SJCRH30 (cell line): ENCODE results near the gene TRAT1. TPM values are rescaled to one million over a fixed set of nuclear protein-coding genes. Genes with fewer than 3 reads are reported as not detected.

ENCODE experiments used
- DNase-seq, 2 experiments: peaks; one replicate each; pipeline ENCODE4 v3.0.0-alpha.2; 2015 to 2020
- H3K27ac ChIP-seq: fragments of 250-450 bp; sonication (Bioruptor Pico); 2 replicates; pipeline ENCODE4 v1.5.1; 2020; ENCODE audit warnings: mild to moderate bottlenecking, moderate library complexity
- H3K27me3 ChIP-seq: fragments of 250-450 bp; sonication (Bioruptor Pico); 2 replicates; pipeline ENCODE4 v1.5.1; 2020; ENCODE audit warnings: mild to moderate bottlenecking, moderate library complexity
- H3K36me3 ChIP-seq: fragments of 250-450 bp; sonication (Bioruptor Pico); 2 replicates; pipeline ENCODE4 v1.5.1; 2020; ENCODE audit warnings: mild to moderate bottlenecking, moderate library complexity
- H3K4me1 ChIP-seq: fragments of 250-450 bp; sonication (Bioruptor Pico); 2 replicates; pipeline ENCODE4 v1.5.1; 2020; ENCODE audit warnings: mild to moderate bottlenecking, moderate library complexity
- H3K4me3 ChIP-seq: fragments of 250-450 bp; sonication (Bioruptor Pico); 2 replicates; pipeline ENCODE4 v1.5.1; 2020; ENCODE audit warnings: mild to moderate bottlenecking, moderate library complexity
- H3K9me3 ChIP-seq: fragments of 250-450 bp; sonication (Bioruptor Pico); replicated peaks from 2 replicates; pipeline ENCODE4 v1.5.1; 2020; ENCODE audit warnings: mild to moderate bottlenecking, moderate library complexity
- total RNA-seq: library from RNA; depleted of rRNA; stranded (reverse); fragments of >200 nt; shearing (Covaris generic); gene quantifications from 2 replicates; pipeline ENCODE4 v1.2.3, GENCODE V29; 2014

TRAT1 gene
- total RNA-seq, 1 experiment from 2014 or later, result not detected

DNA sequence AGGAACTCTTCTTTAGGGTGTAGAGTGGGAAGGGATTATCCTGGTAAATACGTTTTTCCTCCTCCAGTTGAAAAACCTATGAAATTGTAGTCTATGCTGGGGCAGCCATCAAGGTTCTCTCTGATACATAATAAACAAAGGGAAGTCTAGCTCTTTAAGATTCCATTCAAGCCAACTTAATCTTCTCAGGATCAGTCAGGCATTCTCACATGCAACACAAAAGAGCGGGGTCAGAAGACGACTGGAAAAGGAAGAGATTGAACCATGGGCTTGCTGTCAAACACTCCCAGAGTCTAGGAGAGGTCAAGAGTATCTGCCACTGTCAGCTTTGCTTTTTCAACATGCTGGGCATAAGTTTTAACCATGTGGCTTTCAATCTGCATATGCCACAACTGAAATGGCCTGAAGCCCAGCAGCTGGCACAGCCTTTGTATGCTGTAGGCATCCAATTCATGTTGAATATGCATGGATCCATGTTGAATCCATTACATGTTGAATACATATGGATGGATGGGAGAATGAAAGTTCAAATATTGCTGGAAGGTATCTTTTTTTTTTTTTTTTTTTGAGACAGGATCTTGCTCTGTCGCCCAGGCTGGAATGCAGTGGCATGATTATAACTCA lies 8.5 kb downstream of the TRAT1 start:
- H3K4me1 ChIP-seq, result peaks cover 2% of the 10 kb centered on the region; the same call in 1 of the 2 replicates
- DNase-seq, result no peak
- no peak overlapping the region for H3K27ac ChIP-seq
- no peaks in the 10 kb centered on the region; the same call in 1 of the 2 replicates for H3K27me3 ChIP-seq
- H3K4me3 ChIP-seq, result no peak overlapping the region
- no peaks in the 10 kb centered on the region for H3K9me3 ChIP-seq
- H3K36me3 ChIP-seq, result no peaks in the 10 kb centered on the region

DNA sequence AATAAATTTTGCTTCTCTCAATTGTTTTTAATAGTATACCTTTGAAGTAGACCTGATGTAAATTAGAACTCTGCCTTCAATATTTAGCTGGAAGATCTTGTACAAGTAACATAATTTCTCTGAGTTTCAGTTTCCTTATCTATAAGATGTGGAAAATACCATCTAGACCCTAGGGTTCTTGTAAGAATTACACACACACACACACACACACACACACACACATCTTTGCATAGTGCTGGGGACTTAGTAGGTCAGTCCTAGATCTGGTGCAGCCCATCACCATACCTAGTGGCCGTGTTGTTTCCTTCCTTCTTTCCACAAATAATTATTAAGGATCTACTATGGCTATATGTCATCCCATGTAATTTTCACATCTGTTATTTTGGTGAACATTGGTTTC lies 11.0 kb downstream of the TRAT1 start:
- no peak for DNase-seq
- Histone ChIP-seq H3K9me3 (no peaks in the 10 kb centered on the region), H3K4me3 (no peak overlapping the region), H3K36me3 (no peaks in the 10 kb centered on the region), H3K27ac (no peak overlapping the region), H3K4me1 (peaks cover 2% of the 10 kb centered on the region; the same call in 1 of the 2 replicates), H3K27me3 (no peaks in the 10 kb centered on the region; the same call in 1 of the 2 replicates)

DNA sequence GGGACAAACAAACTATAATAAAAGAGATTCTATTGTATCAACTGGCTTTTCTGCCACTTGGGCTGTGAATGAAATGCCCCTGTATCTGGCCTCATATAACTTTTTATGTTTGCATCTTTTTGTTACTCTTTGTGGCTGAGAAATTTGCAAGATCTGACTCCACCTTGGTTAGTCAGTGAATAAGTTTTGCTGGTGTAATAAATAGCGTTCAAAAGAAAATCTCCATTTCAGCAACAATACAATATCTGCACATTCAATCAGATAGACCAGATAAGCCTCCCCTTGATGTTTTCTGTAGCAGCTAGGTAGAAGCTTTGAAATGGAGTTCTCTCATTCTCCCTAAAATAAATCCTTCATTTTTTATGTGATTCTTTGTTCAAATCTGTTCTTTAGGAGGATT lies 12.0 kb downstream of the TRAT1 start:
- DNase-seq, result no peak
- no peak overlapping the region for H3K4me3 ChIP-seq
- H3K36me3 ChIP-seq, result no peaks in the 10 kb centered on the region
- H3K4me1 ChIP-seq, result peaks cover 2% of the 10 kb centered on the region; the same call in 1 of the 2 replicates
- no peaks in the 10 kb centered on the region for H3K9me3 ChIP-seq
- H3K27ac ChIP-seq, result no peak overlapping the region
- no peaks in the 10 kb centered on the region; the same call in 1 of the 2 replicates for H3K27me3 ChIP-seq

DNA sequence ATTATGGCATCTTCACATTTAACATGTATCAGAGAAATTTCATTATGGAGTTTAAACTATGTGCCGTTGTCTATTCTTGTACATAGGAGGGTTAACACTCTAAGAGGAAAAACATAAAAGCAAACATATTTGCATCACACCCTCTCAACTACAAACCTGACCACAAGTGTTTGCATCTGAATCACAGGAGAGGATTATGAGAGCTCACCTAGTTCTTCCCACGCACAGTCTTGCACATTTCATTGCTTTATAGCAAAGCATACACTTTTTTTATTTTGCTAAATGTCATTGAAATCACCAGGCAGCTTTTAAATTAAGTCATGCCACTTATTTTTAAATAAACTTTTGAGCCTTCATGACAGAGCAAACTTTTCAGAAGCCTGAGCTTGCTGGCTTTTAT lies 12.5 kb downstream of the TRAT1 start:
- no peak for DNase-seq
- Histone ChIP-seq H3K4me1 (peaks cover 2% of the 10 kb centered on the region; the same call in 1 of the 2 replicates), H3K9me3 (no peaks in the 10 kb centered on the region), H3K27me3 (no peaks in the 10 kb centered on the region; the same call in 1 of the 2 replicates), H3K27ac (no peak overlapping the region), H3K36me3 (no peaks in the 10 kb centered on the region), H3K4me3 (no peak overlapping the region)

DNA sequence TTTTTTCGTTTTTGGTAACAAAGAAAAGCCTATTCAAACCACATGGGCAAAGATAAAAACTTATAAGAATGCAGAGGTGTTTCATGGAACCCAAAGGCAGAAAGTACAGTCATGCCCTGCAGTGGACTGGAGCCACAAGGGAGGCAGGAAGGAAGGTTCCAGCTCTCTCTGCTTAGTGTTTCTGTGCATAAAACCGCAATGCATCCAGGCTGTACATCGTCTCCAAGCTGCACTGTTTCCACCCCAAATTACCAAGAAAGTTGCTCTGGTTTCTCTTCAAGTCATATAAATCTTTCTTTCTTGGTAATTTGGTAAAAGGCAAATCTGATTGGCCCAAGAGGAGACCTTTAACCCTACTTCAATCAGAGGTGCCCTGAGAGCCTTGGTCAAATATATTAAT lies 15.8 kb downstream of the TRAT1 start:
- no peaks in the 10 kb centered on the region; the same call in 1 of the 2 replicates for H3K27me3 ChIP-seq
- no peak for DNase-seq
- H3K9me3 ChIP-seq, result no peaks in the 10 kb centered on the region
- H3K36me3 ChIP-seq, result no peaks in the 10 kb centered on the region
- H3K27ac ChIP-seq, result no peak overlapping the region
- no peak overlapping the region for H3K4me3 ChIP-seq
- no peaks in the 10 kb centered on the region for H3K4me1 ChIP-seq

DNA sequence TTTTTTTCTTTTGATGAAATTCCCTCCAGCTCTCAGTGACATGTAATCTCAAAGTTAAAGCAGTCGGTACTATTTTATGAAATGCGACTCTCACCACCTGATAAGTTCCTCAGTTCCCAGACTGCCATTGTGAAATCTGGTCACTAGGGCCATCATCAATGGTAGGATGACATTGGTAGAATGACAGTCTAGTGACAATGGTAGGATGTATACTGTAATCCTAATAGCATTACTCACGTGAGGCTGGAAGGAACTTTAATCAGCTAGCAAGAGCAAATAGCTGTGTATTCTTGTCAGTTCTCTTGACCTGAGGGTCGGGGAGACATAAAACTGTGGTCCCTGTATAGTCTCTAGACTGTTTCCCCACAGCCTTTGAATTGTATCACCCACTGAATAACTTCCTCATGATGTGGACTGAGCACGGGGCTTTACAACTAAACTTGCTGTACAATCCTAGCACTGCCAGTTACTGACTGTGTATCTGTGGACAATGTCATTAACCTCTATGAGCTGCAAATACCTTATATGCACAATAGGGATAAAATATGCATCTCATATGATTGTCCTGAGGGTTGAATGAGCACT lies 23.2 kb downstream of the TRAT1 start:
- Histone ChIP-seq H3K4me3 (no peak overlapping the region), H3K4me1 (no peaks in the 10 kb centered on the region), H3K36me3 (no peaks in the 10 kb centered on the region), H3K27ac (no peak overlapping the region), H3K27me3 (no peaks in the 10 kb centered on the region), H3K9me3 (no peaks in the 10 kb centered on the region)
- DNase-seq, result no peak

DNA sequence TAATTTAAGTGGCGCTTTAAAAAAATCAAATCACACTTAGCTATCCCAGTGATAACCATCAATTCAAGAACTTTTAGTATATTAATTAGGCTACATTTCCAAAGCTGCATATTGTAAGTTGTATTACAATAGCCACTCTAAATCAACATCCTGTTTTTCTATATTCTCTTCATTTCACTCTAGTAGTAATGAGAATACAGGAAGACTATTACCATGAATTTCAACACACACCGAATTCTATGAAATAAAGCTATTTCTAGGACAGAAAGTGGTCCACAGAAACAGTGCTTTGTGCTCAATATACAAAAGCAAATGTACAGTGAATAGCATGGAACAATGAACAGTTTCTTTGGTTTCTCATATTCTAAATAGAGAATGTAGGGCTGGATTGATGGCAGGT lies 24.6 kb downstream of the TRAT1 start:
- H3K27ac ChIP-seq, result no peak overlapping the region
- no peaks in the 10 kb centered on the region for H3K36me3 ChIP-seq
- no peaks in the 10 kb centered on the region for H3K9me3 ChIP-seq
- no peaks in the 10 kb centered on the region for H3K27me3 ChIP-seq
- no peaks in the 10 kb centered on the region for H3K4me1 ChIP-seq
- no peak overlapping the region for H3K4me3 ChIP-seq
- no peak for DNase-seq

DNA sequence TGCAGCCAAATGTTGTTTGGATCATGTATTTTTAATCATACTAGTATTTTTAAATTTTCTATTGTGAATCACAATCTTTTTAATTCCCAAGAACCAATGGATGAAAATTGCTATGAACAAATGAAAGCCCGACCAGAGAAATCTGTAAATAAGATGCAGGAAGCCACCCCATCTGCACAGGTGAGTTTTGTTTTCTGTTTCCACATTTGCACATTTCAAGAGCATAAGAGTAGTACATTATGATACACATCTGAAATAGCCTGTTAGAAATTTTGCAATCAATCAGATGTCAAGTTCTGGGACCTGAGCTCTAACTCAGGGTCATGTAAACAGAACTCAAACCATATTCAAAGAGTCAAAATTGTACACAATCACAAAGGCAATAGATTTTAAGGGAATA lies 26.5 kb downstream of the TRAT1 start:
- Histone ChIP-seq H3K4me3 (no peak overlapping the region), H3K36me3 (no peaks in the 10 kb centered on the region), H3K27ac (no peak overlapping the region), H3K27me3 (no peaks in the 10 kb centered on the region), H3K9me3 (no peaks in the 10 kb centered on the region), H3K4me1 (no peaks in the 10 kb centered on the region)
- DNase-seq, result no peak

DNA sequence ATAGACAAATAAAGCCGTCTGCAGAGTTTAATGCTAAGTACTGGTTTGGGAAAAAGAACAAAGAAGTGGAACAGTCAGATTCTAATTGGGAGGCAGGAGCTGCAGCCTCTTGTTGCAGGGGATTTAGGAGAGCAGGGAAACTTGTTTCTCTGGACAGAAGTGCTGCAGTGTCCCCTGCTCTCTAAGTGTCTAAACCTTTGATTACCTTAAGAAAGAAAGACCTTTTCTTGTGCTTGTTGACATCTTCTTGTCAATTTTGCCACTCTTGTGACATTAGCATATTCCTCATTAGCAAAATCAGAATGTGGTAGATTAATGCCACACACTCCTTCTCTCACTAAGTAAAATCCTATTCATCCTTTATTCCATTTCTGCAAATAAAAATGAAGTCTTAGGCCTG lies 38.8 kb downstream of the TRAT1 start:
- Histone ChIP-seq H3K9me3 (no peaks in the 10 kb centered on the region), H3K27ac (no peak overlapping the region), H3K27me3 (peaks cover 9% of the 10 kb centered on the region), H3K4me1 (no peaks in the 10 kb centered on the region), H3K36me3 (no peaks in the 10 kb centered on the region), H3K4me3 (no peak overlapping the region)
- DNase-seq, result no peak

DNA sequence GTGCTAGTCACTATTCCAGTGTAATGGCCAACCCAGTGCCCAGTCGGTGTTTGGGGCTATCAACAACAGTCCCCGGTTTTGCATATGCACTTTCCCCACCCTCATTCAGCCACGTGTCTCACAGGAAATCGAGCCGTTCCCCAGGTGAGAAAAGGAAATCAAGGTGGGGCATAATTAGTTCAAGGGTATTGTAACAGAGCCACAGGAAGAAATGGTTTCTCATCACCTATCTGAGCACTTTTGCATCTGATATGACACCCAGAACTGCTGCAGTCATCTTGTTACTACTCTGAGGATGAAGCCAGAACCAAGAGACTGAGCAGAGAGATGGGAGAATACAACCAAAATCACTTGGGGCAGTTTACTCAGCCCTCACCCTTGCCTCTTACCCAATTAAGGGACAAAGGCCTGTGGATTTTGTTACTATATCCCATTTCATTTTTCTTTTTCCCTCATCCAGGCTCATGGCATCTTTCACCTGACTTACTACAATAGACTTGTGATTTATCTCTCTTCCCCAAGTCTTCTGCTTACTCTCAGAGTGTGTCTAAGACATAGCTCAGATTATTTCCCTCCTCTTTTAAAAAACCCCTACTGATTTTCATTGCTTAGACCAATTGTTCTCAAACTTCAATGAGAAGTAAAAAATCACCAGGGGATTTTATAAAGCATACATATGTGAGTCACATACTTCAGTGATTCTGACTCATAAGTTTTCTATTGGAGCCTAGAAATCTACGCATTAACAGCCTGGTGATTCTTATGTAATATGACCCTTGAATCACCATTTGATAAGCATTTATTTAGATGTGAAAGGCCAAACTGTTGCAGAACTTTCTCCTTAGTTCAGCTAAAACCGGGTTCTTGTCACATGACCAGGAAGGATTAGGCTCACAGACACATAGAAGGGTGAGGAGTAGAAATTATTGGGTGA lies 40.5 kb downstream of the TRAT1 start:
- no peaks in the 10 kb centered on the region for H3K9me3 ChIP-seq

DNA sequence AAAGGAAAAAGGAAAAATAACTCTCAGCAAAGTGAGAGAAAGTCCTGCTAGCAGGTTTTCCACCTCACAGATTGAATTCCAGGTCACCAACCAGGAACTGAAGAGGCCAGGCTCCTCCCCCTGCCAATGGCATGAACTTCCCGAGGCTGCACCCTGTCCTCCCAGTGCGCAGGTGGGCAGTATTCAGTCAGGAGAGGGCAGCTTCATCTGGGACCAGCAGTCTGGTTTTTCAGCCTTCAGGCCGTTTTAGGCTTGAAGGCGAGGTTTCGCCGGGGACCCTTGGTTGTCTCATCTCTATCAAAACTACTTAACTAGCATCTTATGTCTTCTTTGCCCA lies 41.2 kb downstream of the TRAT1 start:
- Histone ChIP-seq H3K27me3 (peaks cover 3% of the 10 kb centered on the region; the same call in 1 of the 2 replicates), H3K36me3 (no peaks in the 10 kb centered on the region), H3K4me3 (no peak overlapping the region), H3K4me1 (no peaks in the 10 kb centered on the region), H3K9me3 (no peaks in the 10 kb centered on the region), H3K27ac (no peak overlapping the region)
- DNase-seq, result no peak

More for the DNA sequence above, 40.5 kb downstream of the TRAT1 start:
- Histone ChIP-seq H3K4me1 (no peaks in the 10 kb centered on the region), H3K4me3 (no peak overlapping the region), H3K36me3 (no peaks in the 10 kb centered on the region), H3K27me3 (peaks cover 4% of the 10 kb centered on the region; the same call in 1 of the 2 replicates), H3K27ac (no peak overlapping the region)
- DNase-seq, result no peak

DNA sequence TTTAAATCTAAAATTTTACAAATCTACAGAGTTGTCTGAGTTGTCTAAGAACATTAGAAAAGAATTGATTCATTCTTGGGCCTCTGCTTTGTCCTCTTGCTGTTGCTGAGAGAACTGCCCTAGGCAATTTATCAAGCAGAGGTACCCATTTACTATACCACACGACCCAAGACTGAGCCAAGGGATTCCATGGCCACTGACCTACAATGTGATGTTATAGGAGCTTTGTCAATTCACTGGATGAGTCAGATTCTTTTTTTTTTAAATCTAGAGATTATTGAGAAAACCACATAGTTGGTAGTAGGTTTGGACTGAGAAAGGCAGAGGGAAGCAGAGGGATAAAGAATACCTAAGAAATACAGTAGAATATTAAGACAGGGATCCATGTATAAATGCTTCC lies 55.3 kb downstream of the TRAT1 start:
- Histone ChIP-seq H3K27ac (no peak overlapping the region), H3K9me3 (no peaks in the 10 kb centered on the region), H3K4me1 (no peaks in the 10 kb centered on the region), H3K36me3 (no peaks in the 10 kb centered on the region), H3K4me3 (no peak overlapping the region), H3K27me3 (no peaks in the 10 kb centered on the region)
- DNase-seq, result no peak

DNA sequence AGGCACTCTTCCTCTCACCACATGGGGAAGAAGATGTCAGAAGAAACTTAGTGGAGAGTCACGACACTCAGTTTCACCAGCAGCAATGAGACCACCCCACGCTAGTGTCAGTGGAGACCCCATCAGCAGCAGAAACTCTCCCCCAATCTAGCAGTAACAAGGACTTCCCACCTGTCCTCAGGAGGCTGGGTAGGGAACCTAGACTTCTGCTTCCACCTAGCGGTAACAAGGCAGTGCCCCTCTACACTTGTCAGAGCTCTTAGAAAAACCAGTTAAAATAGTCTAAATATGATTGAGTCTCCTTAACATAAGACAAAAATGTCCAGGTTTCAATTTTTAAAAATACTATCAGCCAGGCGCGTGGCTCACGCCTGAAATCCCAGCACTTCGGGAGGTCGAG lies 57.3 kb downstream of the TRAT1 start:
- no peaks in the 10 kb centered on the region for H3K36me3 ChIP-seq
- H3K27ac ChIP-seq, result no peak overlapping the region
- H3K4me1 ChIP-seq, result no peaks in the 10 kb centered on the region
- H3K9me3 ChIP-seq, result no peaks in the 10 kb centered on the region
- DNase-seq, result no peak
- H3K27me3 ChIP-seq, result no peaks in the 10 kb centered on the region
- H3K4me3 ChIP-seq, result no peak overlapping the region

DNA sequence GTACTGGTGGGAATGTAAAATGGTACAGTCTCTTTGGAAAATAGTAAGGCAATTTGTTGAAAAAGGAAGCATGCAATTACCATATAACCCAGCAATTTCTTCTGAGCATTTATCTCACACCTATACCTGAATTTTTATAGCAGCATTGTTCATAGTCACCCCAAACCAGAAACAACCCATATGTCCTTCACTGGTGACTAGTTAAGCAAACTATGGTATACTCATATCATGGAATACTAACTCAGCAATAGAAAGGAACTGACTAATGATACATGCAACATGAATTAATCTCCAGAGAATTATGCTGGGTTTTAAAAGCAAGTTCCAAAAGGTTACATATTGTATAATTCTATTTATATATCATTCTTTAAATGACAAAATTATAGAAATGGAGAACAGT lies 60.2 kb downstream of the TRAT1 start:
- no peaks in the 10 kb centered on the region for H3K9me3 ChIP-seq
- H3K4me1 ChIP-seq, result no peaks in the 10 kb centered on the region
- no peak overlapping the region for H3K4me3 ChIP-seq

DNA sequence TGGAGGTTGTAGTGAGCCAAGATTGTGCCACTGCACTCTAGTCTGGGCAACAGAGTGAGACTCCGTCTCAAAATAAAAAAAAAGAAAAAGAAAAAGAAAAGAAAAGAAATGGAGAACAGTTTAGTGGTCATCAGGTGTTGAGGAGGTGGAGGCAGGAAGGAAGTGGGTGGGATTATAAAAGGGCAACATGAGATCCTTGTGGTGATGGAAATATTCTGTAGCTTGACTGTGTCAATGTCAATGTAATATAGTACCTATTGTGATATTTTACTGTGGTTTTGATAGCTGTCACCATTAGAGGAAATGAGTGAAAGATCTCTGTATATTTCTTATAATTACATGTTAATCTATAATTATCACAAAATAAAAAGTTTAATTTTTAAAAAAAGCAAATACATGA lies 60.8 kb downstream of the TRAT1 start:
- Histone ChIP-seq H3K27me3 (no peaks in the 10 kb centered on the region), H3K36me3 (no peaks in the 10 kb centered on the region), H3K4me1 (no peaks in the 10 kb centered on the region), H3K27ac (no peak overlapping the region), H3K4me3 (no peak overlapping the region), H3K9me3 (no peaks in the 10 kb centered on the region)
- no peak for DNase-seq

More for the DNA sequence above, 60.2 kb downstream of the TRAT1 start:
- Histone ChIP-seq H3K36me3 (no peaks in the 10 kb centered on the region), H3K27me3 (no peaks in the 10 kb centered on the region), H3K27ac (no peak overlapping the region)
- DNase-seq, result no peak
